Measurements from ENCODE around the gene SLC2A10. TPM values are rescaled to one million over a fixed set of nuclear protein-coding genes. Genes with fewer than 3 reads are reported as not detected.

Gene SLC2A10
- total RNA-seq, 1 experiment from 2014 or later: not detected

- no peak for DNase-seq (ENCODE audit: low spot score)
- Histone ChIP-seq H3K4me3 (ENCODE audit: low read depth, low read length, poor library complexity, severe bottlenecking) (no peak overlapping the region), H3K27ac (ENCODE audit: low read depth, low read length, poor library complexity, severe bottlenecking) (no peak overlapping the region), H3K27me3 (replicated peaks; ENCODE audit: insufficient read depth, low read depth, low read length, poor library complexity) (peaks cover 2% of the 10 kb centered on the region), H3K36me3 (ENCODE audit: insufficient read depth, low read length, poor library complexity, severe bottlenecking) (no peaks in the 10 kb centered on the region), H3K9me3 (ENCODE audit: low read depth, low read length, poor library complexity, severe bottlenecking) (peaks cover 2% of the 10 kb centered on the region), H3K4me1 (ENCODE audit: insufficient read depth, low read length, poor library complexity, severe bottlenecking) (no peaks in the 10 kb centered on the region)
- ChIA-PET CTCF (no interaction called here), POLR2A (ENCODE audit: low non-redundant PET) (no interaction called here)
- intact Hi-C loops (cut with micrococcal nuclease; ENCODE audit: unreplicated experiment): no loop called here
- BruUV-seq (replicated peaks): no TSS peak
- no peak for TF ChIP-seq EZH2 (IDR thresholded peaks at IDR 0.05; ENCODE audit: borderline replicate concordance, low read depth, low read length, poor library complexity, severe bottlenecking)
- no peak for TF ChIP-seq CTCF (conservative IDR thresholded peaks at IDR 0.05; ENCODE audit: low read depth, low read length)
These were observed 10.6 kb downstream of the SLC2A10 start for GRCh38 chr20:46720019-46720418.

- CTCF ChIA-PET: no interaction called here
- TF ChIP-seq EZH2 (IDR thresholded peaks at IDR 0.05; ENCODE audit: borderline replicate concordance, low read depth, low read length, poor library complexity, severe bottlenecking): no peak
- TF ChIP-seq CTCF (conservative IDR thresholded peaks at IDR 0.05; ENCODE audit: low read depth, low read length): no peak
- DNase-seq (ENCODE audit: low spot score): no peak
- Histone ChIP-seq H3K27ac (ENCODE audit: low read depth, low read length, poor library complexity, severe bottlenecking) (no peak overlapping the region), H3K4me3 (ENCODE audit: low read depth, low read length, poor library complexity, severe bottlenecking) (no peak overlapping the region), H3K36me3 (ENCODE audit: insufficient read depth, low read length, poor library complexity, severe bottlenecking) (no peaks in the 10 kb centered on the region), H3K9me3 (ENCODE audit: low read depth, low read length, poor library complexity, severe bottlenecking) (peaks cover 2% of the 10 kb centered on the region), H3K27me3 (replicated peaks; ENCODE audit: insufficient read depth, low read depth, low read length, poor library complexity) (peaks cover 2% of the 10 kb centered on the region), H3K4me1 (ENCODE audit: insufficient read depth, low read length, poor library complexity, severe bottlenecking) (no peaks in the 10 kb centered on the region)
- no TSS peak for BruUV-seq (replicated peaks)
- intact Hi-C loops (cut with micrococcal nuclease; ENCODE audit: unreplicated experiment): no loop called here
- POLR2A ChIA-PET (ENCODE audit: low non-redundant PET): interaction anchor here (0.6 kb wide), 1 partner anchor 512 kb away, joined by 16 read pairs; no protein-coding TSS in a partner anchor
These were observed 11.5 kb downstream of the SLC2A10 start for GRCh38 chr20:46720776-46721425.

GRCh38 chr20:46721476-46721875 is 12.0 kb downstream of the SLC2A10 start:
- H3K36me3 ChIP-seq (ENCODE audit: insufficient read depth, low read length, poor library complexity, severe bottlenecking): no peaks in the 10 kb centered on the region
- H3K9me3 ChIP-seq (ENCODE audit: low read depth, low read length, poor library complexity, severe bottlenecking): peaks cover 2% of the 10 kb centered on the region
- intact Hi-C loops (cut with micrococcal nuclease; ENCODE audit: unreplicated experiment): no loop called here
- no peaks in the 10 kb centered on the region for H3K4me1 ChIP-seq (ENCODE audit: insufficient read depth, low read length, poor library complexity, severe bottlenecking)
- DNase-seq (ENCODE audit: low spot score): no peak
- H3K27me3 ChIP-seq (replicated peaks; ENCODE audit: insufficient read depth, low read depth, low read length, poor library complexity): peaks cover 2% of the 10 kb centered on the region
- H3K4me3 ChIP-seq (ENCODE audit: low read depth, low read length, poor library complexity, severe bottlenecking): no peak overlapping the region
- no peak for TF ChIP-seq EZH2 (IDR thresholded peaks at IDR 0.05; ENCODE audit: borderline replicate concordance, low read depth, low read length, poor library complexity, severe bottlenecking)
- no peak for TF ChIP-seq CTCF (conservative IDR thresholded peaks at IDR 0.05; ENCODE audit: low read depth, low read length)
- ChIA-PET POLR2A (ENCODE audit: low non-redundant PET) (interaction anchor here (0.6 kb wide), 1 partner anchor 511 kb away, joined by 16 read pairs; no protein-coding TSS in a partner anchor), CTCF (no interaction called here)
- no TSS peak for BruUV-seq (replicated peaks)
- no peak overlapping the region for H3K27ac ChIP-seq (ENCODE audit: low read depth, low read length, poor library complexity, severe bottlenecking)
